Cardiac fibroblast (primary cell): Measurements from ENCODE around the gene OR51G1.
"Not testable (repeated sequence)": the region's sequence is repeated elsewhere in the genome, so short reads cannot be mapped to it uniquely, and the experiment has no call there.

ENCODE experiments used
- DNase-seq, 2 donors: peaks; one replicate each; pipeline versions ENCODE4 v3.0.0 to v3.0.0-alpha.2; 2010; ENCODE audit warnings: low read depth in 2 of 2
- H3K4me3 ChIP-seq, 2 donors: replicated peaks in 1 of 2; 1 replicate in 1 of 2; 2 replicates in 1 of 2; pipeline ENCODE4 v1.5.1; 2011; ENCODE audit warnings: low read depth in 2 of 2, low read length in 2 of 2, mild to moderate bottlenecking in 2 of 2, moderate library complexity in 1 of 2
- CTCF ChIP-seq: IDR thresholded peaks from one replicate; pipeline ENCODE4 v1.5.1; 2011; ENCODE audit warnings: low read depth, mild to moderate bottlenecking, low read length, inconsistent platforms

OR51G1 gene

GRCh38 chr11:4924239-4924638 lies at the start of gene OR51G1:
TSS of gene OR51G1 (minus strand) at chr11:4924339. CDS start at chr11:4924339, 0 bp downstream.
- no peak for DNase-seq
- no peak for TF ChIP-seq CTCF
- H3K4me3 ChIP-seq, result no peak within 1 kb of the TSS

- DNase-seq, result no peak
- no peak for TF ChIP-seq CTCF
- no peak overlapping the region for H3K4me3 ChIP-seq
These were observed 38.7 kb upstream of the OR51G1 start for GRCh38 chr11:4962816-4963215.

- no peak for TF ChIP-seq CTCF
- DNase-seq, result no peak
These were observed 36.7 kb upstream of the OR51G1 start for GRCh38 chr11:4960877-4961276.

GRCh38 chr11:4957396-4957795 lies 33.3 kb upstream of the OR51G1 start:
- DNase-seq, result no peak
- no peak for TF ChIP-seq CTCF
- H3K4me3 ChIP-seq, result no peak overlapping the region

More at GRCh38 chr11:4960877-4961276, 36.7 kb upstream of the OR51G1 start:
- H3K4me3 ChIP-seq, result no peak overlapping the region

GRCh38 chr11:4955613-4956012 lies 31.5 kb upstream of the OR51G1 start, which contains the start of gene OR51A2:
TSS of gene OR51A2 (minus strand) at chr11:4955713. CDS start at chr11:4955713, 0 bp downstream.
- DNase-seq, H3K4me3 ChIP-seq: not testable (repeated sequence)

- H3K4me3 ChIP-seq, result no peak within 1 kb of the TSS
- no peak for DNase-seq
- no peak for TF ChIP-seq CTCF
These were observed 23.4 kb upstream of the OR51G1 start, which contains the start of gene OR51A4 for GRCh38 chr11:4947505-4947904. TSS of gene OR51A4 (minus strand) at chr11:4947605. CDS start at chr11:4947100, 505 bp downstream.

- H3K4me3 ChIP-seq, result no peak overlapping the region
- no peak for DNase-seq
- TF ChIP-seq CTCF, result no peak
These were observed 12.6 kb upstream of the OR51G1 start for GRCh38 chr11:4936745-4937144.
